Activated naive CD8-positive, alpha-beta T cell treated with anti-CD3 and anti-CD28 coated beads, Interleukin-2, amount 50 U/mL, for 16 hours (primary cell): ENCODE measurements around the gene MYH14.

ENCODE experiments used
- DNase-seq: peaks from one replicate; pipeline ENCODE4 v3.0.0-alpha.2; 2020; ENCODE audit warnings: low read depth, low spot score

The MYH14 gene

DNA sequence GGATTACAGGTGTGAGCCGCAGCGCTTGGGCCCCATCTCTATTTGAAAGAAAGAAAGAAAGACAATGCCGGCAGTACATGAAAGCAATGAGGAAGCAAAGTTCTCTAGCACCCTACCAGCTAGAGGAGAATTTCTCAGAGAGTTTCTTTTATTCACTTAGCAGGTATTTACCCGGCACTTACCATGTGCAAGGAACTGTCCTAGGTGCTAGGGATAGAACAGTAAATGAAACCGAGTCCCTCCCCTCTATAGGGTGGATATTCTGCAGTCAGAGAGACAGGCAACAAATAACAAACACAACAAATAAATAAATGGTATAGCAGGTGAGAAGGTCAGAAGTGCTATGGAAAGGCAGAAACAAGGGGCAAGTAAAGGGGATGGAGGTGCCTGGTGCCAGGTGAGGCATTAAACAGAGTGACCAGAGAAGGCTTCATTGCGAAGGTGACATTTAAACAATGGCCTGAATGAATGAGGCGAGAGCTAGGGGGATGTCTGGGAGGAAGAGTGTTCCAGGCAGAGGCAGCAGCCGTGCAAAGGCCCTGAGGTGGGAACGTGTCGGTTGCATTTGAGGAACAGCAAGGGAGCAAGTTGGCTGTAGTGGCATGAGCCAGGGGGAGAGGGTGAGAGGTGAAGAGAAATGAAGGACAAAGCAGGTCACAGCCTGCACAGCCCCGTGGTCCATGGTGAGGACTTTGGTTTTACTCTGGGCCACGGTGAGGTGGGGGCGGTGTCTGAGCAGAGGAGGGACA is 10.8 kb upstream of the MYH14 start:
- no peak for DNase-seq

GRCh38 chr19:50195224-50195623 is 8.2 kb upstream of the MYH14 start:
- DNase-seq: no peak

- DNase-seq: no peak
Observed at GRCh38 chr19:50196322-50196932, 7.0 kb upstream of the MYH14 start.

DNA sequence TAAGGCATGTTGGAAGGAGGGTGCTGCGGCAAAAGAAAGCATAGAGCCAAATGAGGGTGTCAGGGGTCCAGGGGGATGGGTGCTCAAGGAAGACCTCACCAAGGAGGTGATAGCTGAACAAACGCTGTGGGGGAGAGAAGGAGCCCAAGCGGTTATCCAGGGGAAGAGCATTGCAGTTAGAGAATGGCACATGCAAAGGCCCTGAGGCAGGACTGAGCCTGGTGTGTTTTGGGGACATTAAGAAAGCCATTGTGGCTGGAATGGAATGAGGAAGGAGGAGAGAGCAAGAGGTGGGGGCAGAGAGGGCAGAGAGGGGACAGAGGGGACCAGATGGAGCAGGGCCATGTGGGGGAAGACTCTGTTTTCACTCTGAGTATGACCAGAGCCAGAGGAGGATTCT is 6.1 kb upstream of the MYH14 start:
- no peak for DNase-seq

DNA sequence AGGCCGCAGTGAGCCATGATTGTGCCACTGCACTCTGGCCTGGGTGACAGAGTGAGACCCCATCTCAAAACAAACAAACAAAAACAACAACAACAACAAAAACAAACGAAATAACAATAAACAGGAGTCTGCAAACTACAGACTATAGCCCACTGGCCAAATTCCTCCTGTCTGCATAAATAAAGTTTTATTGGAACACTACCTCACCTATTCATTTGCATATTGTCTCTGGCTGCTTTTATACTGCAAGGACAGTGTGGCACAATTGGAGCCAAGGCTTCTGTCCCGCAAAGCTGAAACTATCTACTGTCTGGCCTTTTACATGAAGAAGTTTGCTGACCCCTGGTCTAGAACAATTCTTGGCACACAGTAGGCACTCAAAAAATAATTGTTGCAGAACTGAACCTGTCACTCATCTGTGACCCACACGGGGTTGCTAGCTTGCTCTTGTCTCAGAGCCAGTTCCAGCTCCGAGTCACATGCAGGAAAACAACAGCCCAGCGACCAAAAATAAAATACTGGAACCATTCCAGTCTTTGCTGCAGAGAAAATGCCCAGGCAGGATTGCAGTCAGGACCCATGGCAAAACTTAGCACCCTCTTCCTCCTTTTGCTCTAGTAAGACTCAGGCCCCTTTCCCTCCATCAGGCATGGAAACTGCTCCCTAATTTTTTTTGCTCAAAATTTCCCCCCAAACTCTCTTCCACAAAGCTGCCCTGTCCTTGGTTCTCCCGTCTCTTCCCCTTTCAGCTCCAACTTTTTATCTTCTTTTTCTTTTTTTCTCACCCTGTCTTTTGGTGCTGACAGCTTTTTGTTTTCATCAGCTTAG is 4.8 kb upstream of the MYH14 start:
- no peak for DNase-seq

- DNase-seq: no peak
Observed at GRCh38 chr19:50199259-50199555, 4.2 kb upstream of the MYH14 start.

DNA sequence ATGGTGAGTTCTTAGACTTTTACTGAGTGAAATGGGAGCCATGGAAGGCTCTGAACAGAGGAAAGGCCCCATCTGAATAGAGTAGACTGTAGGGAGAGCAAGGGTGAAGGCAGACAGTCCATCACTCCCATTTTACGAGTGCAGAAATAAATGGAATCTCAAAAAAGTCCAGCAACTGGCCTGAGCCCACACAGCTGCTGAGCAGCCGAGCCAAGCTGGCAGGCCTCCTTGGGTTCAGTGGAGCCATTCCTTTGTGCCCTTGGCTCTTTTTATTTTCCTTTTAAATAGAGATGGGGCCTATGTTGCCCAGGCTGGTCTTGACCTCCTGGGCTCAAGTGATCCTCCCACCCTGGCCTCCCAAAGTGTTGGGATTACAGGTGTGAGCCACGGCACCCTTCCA is 1.0 kb upstream of the MYH14 start:
- no peak for DNase-seq

GRCh38 chr19:50202962-50203280 is 501 bp upstream of the MYH14 start:
- no peak for DNase-seq

- DNase-seq: no peak
Observed at GRCh38 chr19:50204081-50204428, 633 bp downstream of the MYH14 start.

DNA sequence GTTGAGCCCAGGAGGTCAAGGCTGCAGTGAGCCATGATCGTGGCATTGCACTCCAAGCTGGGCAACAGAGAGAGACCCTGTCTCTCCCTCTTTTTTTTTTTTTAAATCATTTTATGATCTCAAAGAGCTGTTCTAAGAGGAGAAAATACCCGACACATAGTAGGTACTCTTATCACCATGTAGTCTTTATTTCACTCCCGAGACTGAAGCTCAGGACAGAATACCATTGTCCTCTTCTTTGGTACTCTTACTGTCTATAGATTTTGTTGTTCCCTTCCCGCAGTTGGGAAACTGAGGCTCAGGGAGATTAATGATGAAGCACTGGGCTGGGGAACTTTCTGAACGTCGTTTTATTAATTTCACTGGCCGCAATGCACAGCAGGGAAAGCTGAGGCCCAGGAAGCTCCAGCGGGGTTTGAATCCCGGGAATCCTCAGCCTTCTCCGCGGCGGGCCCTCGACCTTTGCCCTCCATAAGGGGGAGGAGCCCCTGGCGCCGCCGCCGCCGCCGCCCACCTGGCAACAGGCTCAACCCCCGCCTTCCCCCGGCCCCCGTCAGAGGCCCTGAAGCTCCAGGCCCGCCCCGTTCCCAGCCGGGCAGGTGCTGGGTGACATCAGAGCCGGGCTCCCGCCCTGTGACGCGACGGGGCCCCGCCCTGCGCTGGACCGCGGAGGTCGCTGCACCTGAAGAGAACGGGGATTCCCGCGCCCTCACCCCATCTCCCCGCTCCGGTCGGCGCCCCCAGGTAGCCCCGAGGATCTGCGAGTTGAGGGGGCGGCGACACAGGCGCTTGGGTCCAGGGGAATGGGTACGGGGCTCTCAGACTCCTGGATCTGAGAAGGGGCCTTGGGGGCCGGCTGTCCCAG is 1.6 kb downstream of the MYH14 start:
- DNase-seq: no peak

GRCh38 chr19:50205681-50206138 is 2.3 kb downstream of the MYH14 start:
- DNase-seq: no peak

GRCh38 chr19:50206191-50206590 is 2.8 kb downstream of the MYH14 start:
- DNase-seq: no peak

DNA sequence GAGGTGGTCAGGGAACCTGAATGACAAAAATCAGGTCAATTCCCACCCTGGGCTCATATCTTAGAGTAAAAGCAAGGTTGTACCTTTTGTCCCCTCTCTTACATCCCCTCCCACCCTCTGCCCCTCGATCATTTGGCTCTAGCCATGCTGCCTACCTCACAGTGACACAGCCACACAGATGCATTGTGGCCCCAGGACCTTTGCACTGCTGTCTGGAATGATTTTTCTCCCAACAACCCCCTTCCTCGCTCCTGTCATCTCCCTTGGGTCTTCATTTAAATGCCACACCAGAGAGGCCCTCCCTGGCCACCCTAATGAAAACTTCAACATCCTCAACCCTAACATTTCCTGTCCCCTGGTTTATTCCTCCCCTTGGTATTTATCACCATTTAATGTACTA is 4.3 kb downstream of the MYH14 start:
- DNase-seq: no peak

DNA sequence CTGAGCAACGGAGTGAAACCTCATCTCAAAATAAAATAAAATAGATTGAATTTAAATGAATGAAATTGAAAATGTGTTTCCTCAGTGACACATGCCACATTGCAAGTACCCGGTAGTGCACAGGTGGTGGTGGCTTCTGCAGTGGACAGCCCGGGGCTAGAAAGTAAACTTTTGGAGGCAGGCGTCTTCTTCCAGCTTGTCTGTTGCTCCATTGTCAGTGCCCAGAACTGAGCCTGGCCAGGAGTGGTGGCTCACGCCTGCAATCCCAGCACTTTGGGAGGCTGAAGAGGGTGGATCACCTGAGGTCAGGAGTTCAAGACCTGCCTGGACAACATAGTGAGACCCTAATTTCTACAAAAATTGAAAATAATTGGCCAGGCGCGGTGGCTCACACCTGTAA is 5.7 kb downstream of the MYH14 start:
- no peak for DNase-seq

- DNase-seq: no peak
Observed at GRCh38 chr19:50210425-50210824, 7.0 kb downstream of the MYH14 start.

DNA sequence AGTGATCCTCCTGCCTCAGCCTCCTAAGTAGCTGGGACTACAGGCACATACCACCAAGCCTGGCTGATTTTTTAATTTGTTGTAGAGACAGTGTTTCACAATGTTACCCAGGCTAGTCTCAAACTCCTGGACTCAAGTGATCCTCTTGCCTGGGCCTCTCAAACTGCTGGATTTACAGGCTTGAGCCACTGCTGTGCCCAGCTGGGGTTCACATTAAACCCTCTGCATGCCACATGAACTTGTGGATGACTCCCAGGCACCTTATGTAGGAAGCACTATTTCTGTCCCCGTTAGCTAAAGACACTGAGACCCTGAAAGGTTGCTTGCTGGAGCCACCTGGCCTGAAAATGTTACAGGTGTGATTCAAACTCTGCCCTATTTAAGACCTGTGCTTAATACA is 10.5 kb downstream of the MYH14 start:
- no peak for DNase-seq

GRCh38 chr19:50214699-50215543 is 11.5 kb downstream of the MYH14 start:
- no peak for DNase-seq

DNA sequence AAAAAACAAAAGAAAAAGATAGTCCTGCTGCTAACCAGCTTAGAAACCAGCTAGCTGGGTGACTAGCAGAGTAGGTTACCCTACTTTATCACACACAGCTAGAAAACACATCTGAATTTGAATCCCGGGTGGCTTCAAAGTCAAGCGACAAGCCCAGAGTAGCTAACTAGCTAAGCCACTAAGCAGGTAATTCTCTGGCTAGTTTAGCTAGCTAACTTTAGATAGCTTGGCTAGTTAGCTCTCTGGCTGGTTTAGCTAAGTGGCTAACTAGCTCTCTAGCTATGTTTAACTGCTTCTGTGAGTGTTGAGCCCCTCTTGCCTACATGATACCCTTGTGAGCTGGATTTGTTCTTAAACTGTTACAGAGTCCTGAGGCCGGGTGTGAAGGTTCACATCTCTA is 12.4 kb downstream of the MYH14 start:
- no peak for DNase-seq

- DNase-seq: no peak
Observed at GRCh38 chr19:50221087-50221486, 17.7 kb downstream of the MYH14 start.

DNA sequence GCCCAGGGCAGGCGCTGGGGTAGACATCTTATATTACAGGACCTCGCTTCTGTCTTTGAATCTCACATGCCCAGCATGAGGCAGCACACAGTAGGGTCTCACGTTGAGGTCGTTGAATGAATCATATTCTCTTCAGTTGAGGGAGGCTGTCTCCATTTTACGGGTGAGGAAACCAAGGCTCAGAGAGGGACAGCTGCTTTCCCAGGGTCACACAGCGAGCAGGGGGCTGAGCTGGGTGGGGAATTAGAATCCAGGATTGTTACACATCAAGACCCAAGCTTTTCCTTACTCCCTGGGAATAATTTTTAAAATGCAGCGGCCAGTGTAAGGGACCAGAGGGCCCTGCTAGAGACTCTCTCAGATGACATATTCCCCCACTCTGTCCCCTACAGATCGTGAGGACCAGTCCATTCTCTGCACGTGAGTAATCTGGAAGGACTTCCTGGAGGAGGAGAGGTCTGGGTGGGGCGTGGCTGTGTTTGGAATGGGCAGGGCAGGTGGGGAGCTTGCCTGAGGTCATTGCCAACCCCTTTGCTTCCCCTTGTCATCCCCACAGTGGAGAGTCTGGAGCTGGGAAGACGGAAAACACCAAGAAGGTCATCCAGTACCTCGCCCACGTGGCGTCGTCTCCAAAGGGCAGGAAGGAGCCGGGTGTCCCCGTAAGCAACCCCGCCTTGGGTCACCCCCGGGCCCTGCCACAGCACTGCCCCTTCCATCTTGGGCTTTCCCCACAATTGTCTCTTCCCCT is 19.4 kb downstream of the MYH14 start:
- DNase-seq: no peak

DNA sequence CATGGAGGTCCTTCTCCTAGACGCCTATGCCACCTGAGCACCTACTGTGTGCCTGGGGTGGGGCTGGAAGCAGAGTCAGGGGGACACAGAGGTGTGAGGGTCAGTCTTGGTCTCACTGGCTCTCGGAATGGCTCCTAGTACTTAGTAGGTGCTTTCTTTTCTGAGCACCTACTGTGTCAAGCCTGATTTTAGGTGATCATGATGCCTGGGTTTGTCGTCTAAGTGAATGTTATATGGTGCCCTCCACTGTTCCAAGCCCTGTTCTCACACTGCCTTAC is 20.0 kb downstream of the MYH14 start:
- no peak for DNase-seq
